ENCODE measurements around the gene GALNT7.

Gene GALNT7

GRCh38 chr4:173301518-173302201 lies 133.0 kb downstream of the GALNT7 start:
- peak; percentile 53 for DNase-seq (ENCODE audit: low read depth)

- DNase-seq (ENCODE audit: low read depth): no peak
These were observed 139.2 kb downstream of the GALNT7 start for GRCh38 chr4:173307778-173308177.

- DNase-seq (ENCODE audit: low read depth): no peak
These were observed 142.8 kb downstream of the GALNT7 start for GRCh38 chr4:173311368-173311767.

GRCh38 chr4:173314715-173315114 lies 146.1 kb downstream of the GALNT7 start:
- no peak for DNase-seq (ENCODE audit: low read depth)

GRCh38 chr4:173316060-173316459 lies 147.4 kb downstream of the GALNT7 start:
- DNase-seq (ENCODE audit: low read depth): no peak

GRCh38 chr4:173317004-173317403 lies 148.4 kb downstream of the GALNT7 start:
- no peak for DNase-seq (ENCODE audit: low read depth)

GRCh38 chr4:173318240-173318639 lies 149.6 kb downstream of the GALNT7 start:
- no peak for DNase-seq (ENCODE audit: low read depth)

GRCh38 chr4:173318648-173319211 lies 150.1 kb downstream of the GALNT7 start:
- peak; percentile 60 for DNase-seq (ENCODE audit: low read depth)

- DNase-seq (ENCODE audit: low read depth): peak; percentile 68
These were observed 151.1 kb downstream of the GALNT7 start for GRCh38 chr4:173319696-173320095.

GRCh38 chr4:173325007-173325736 lies 156.6 kb downstream of the GALNT7 start:
- no peak for DNase-seq (ENCODE audit: low read depth)

GRCh38 chr4:173328236-173328901 lies 159.8 kb downstream of the GALNT7 start:
- no peak for DNase-seq (ENCODE audit: low read depth)

- DNase-seq (ENCODE audit: low read depth): no peak
These were observed 162.0 kb downstream of the GALNT7 start for GRCh38 chr4:173330590-173330989.

GRCh38 chr4:173332021-173332487 lies 163.4 kb downstream of the GALNT7 start:
- peak; percentile 68 for DNase-seq (ENCODE audit: low read depth)

GRCh38 chr4:173332963-173333657 lies 164.5 kb downstream of the GALNT7 start:
- peak; percentile 15 for DNase-seq (ENCODE audit: low read depth)

- DNase-seq (ENCODE audit: low read depth): no peak
These were observed 165.1 kb downstream of the GALNT7 start for GRCh38 chr4:173333658-173334084.

GRCh38 chr4:173334085-173334890 lies 165.7 kb downstream of the GALNT7 start, which contains the start of gene HMGB2:
TSS of gene HMGB2 (minus strand) at chr4:173334358. CDS start at chr4:173333649, 709 bp downstream.
- peak; percentile 100 for DNase-seq (ENCODE audit: low read depth)

- peak; percentile 60 for DNase-seq (ENCODE audit: low read depth)
These were observed 166.5 kb downstream of the GALNT7 start for GRCh38 chr4:173334891-173335752.

- no peak for DNase-seq (ENCODE audit: low read depth)
These were observed 168.9 kb downstream of the GALNT7 start for GRCh38 chr4:173337463-173337862.

- no peak for DNase-seq (ENCODE audit: low read depth)
These were observed 175.3 kb downstream of the GALNT7 start for GRCh38 chr4:173343832-173344397.

GRCh38 chr4:173345648-173346047 lies 177.0 kb downstream of the GALNT7 start:
- DNase-seq (ENCODE audit: low read depth): no peak
